ENCODE measurements around the gene HIC1. TPM values are rescaled to one million over a fixed set of nuclear protein-coding genes. Genes with fewer than 3 reads are reported as not detected.

Gene HIC1
- total and polyA plus RNA-seq, 7 donors = 2.0 to 12.6 (median 4.3) TPM

DNA sequence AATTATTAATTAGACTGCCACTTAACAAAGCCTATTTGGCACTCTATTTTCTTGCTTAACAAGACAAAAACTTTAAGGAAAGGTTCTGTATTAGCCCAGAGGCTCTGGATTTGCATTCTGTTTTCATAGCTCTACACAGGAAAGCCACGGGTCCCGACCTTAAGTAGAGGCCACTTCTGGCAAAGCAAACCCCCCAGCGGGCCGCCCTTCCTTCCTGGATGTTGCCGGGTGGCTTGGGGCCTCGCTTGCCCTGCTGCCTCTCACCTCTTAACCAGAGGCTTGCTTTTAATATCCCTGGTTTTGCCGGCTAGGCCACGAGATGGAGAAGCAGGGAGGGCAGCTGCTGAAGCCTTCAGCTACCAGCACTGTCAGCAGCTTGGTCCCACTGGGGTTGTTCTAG is 34.2 kb upstream of the HIC1 start:
- intact Hi-C loops (cut with DNase I) = loop anchor here (10.0 kb wide), 2 partner anchors 56 to 356 kb away; no protein-coding TSS in a partner anchor
- Histone ChIP-seq H3K36me3 (ENCODE audit: insufficient read depth in 1 of 2, low read depth in 1 of 2) (no peaks in the 10 kb centered on the region), H3K27ac (no peak overlapping the region), H3K4me1 (peaks cover 11% of the 10 kb centered on the region), H3K9me3 (no peaks in the 10 kb centered on the region), H3K4me3 (no peak overlapping the region), H3K27me3 (ENCODE audit: insufficient read depth in 3 of 3, low read length in 2 of 3) (no peaks in the 10 kb centered on the region)
- no peak for ATAC-seq
- 40 to 60% (median 51%) methylated on average over 8 of the region's 8 CpGs for WGBS, 3 donors
- peak in 1 of 2 donors; percentile 48 for DNase-seq
- TF ChIP-seq, protein P1, sequence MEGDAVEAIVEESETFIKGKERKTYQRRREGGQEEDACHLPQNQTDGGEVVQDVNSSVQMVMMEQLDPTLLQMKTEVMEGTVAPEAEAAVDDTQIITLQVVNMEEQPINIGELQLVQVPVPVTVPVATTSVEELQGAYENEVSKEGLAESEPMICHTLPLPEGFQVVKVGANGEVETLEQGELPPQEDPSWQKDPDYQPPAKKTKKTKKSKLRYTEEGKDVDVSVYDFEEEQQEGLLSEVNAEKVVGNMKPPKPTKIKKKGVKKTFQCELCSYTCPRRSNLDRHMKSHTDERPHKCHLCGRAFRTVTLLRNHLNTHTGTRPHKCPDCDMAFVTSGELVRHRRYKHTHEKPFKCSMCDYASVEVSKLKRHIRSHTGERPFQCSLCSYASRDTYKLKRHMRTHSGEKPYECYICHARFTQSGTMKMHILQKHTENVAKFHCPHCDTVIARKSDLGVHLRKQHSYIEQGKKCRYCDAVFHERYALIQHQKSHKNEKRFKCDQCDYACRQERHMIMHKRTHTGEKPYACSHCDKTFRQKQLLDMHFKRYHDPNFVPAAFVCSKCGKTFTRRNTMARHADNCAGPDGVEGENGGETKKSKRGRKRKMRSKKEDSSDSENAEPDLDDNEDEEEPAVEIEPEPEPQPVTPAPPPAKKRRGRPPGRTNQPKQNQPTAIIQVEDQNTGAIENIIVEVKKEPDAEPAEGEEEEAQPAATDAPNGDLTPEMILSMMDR (IDR thresholded peaks at IDR 0.05) = no peak

DNA sequence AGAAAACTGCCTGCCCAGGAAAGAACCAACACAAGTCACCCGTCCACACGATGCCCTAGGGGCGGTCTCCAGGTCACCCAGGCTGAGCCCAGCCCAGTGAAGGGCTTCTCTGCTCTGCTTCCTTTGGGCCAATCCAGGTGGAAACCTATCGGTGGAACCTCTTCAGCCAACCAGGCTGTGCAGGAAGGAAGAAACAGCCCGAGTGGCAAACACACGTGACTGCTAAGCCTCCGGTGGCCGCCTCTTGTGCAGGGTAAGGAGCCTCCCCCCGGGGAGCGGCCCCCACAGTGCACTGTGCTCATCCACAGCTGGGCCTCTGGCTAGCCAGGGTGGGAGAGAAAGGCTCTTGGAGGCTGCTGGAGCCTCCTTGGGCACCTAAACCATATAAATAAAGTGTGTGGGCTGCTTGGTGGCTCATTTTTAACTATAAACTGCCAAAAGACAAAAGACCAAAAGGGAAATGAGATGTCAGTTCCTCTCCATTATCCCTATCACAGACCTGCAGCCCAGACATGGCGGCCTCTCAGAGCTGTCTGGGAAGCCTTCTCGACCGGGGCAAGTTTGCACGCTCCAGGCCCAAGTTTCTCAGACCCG is 32.2 kb upstream of the HIC1 start:
- intact Hi-C loops (cut with DNase I) = loop anchor here (2.0 to 10.0 kb wide), 3 partner anchors 20 to 358 kb away; no protein-coding TSS in a partner anchor
- ATAC-seq = no peak
- H3K27me3 ChIP-seq (ENCODE audit: insufficient read depth in 3 of 3, low read length in 2 of 3) = no peaks in the 10 kb centered on the region
- no peak overlapping the region for H3K27ac ChIP-seq
- WGBS, 3 donors = 82 to 89% (median 83%) methylated on average over 14 to 15 of the region's 15 CpGs
- H3K4me3 ChIP-seq = no peak overlapping the region
- peak in 1 of 2 donors; percentile 49 for DNase-seq
- H3K9me3 ChIP-seq = no peaks in the 10 kb centered on the region
- TF ChIP-seq, protein P1 (IDR thresholded peaks at IDR 0.05) = no peak
- no peaks in the 10 kb centered on the region for H3K36me3 ChIP-seq (ENCODE audit: insufficient read depth in 1 of 2, low read depth in 1 of 2)
- peaks cover 13% of the 10 kb centered on the region for H3K4me1 ChIP-seq

DNA sequence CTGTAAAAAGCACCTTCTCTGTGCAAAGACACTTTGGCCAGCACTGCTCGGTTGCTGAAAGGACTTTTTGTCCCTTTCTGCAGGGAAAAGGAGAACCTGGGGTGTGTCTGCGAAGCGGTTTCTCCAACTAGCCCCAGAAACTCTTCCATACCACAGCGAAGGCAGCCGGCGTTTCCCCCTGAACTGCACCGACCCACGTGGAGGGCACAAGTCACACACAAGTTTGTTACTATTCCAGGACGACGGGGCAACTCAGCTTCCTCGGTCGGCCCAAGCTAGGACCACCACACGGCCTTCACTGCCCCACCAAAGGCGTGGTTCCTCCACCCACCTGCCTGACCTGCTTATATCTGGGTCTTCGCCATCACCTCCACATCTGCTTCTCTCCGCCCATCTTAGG is 31.6 kb upstream of the HIC1 start:
- H3K36me3 ChIP-seq (ENCODE audit: insufficient read depth in 1 of 2, low read depth in 1 of 2) = no peaks in the 10 kb centered on the region
- H3K4me1 ChIP-seq = peaks cover 13% of the 10 kb centered on the region
- no peak overlapping the region for H3K27ac ChIP-seq
- H3K4me3 ChIP-seq = peak overlapping the region; percentile 80
- 57 to 71% (median 60%) methylated on average over 16 of the region's 16 CpGs for WGBS, 3 donors
- intact Hi-C loops (cut with DNase I) = loop anchor here (2.0 to 10.0 kb wide), 3 partner anchors 20 to 358 kb away; no protein-coding TSS in a partner anchor
- H3K9me3 ChIP-seq = no peaks in the 10 kb centered on the region
- no peaks in the 10 kb centered on the region for H3K27me3 ChIP-seq (ENCODE audit: insufficient read depth in 3 of 3, low read length in 2 of 3)
- DNase-seq = peak in 1 of 2 donors; percentile 42
- no peak for ATAC-seq
- TF ChIP-seq, protein P1 (IDR thresholded peaks at IDR 0.05) = no peak

DNA sequence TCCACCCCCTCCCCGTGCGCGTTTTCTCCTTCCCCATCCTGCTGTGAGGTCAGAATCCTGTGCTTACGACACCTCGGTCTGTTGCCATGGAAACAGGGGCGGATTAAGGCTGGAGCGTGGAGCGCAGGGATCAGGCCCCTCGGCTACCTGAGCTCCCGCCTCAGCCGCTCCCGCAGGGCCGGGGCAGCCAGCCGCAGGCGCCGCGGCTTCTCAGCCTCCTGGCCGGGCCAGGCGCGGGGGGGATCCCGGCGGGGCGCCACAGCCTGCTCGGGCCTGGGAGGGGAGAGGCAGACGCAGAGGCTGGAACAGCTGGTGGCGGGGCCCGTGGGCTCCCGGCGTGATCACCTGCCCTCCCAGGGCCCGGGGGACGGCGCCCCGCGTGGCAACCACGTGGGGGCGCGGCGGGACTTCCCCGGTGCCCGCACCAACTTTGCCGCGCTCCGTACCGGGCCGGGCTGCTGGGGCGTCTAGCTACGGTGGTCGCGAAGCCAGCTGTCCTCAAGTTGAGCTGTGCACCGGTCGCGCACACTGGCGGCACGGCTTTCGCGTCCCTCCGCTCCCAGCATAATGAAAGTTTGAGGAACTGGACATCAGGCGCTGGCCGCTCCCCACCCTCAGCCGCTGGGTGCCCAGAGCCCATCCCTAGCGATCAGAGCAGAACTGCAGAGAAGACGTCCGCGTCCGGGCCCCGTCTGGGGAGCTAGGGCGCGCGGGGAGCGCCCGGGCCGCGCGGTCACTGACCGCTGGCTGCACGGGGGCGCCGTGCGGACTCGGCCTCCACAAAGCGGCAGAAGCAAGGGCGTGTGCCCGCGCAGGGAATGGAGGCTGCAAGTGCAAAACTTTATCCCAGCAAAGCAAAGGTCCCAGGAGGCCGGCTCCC is 31.0 kb upstream of the HIC1 start:
- DNase-seq = peak; percentile 55 to 69
- intact Hi-C loops (cut with DNase I) = loop anchor here (2.0 to 10.0 kb wide), 3 partner anchors 21 to 359 kb away; no protein-coding TSS in a partner anchor
- H3K9me3 ChIP-seq = no peaks in the 10 kb centered on the region
- H3K27me3 ChIP-seq (ENCODE audit: insufficient read depth in 3 of 3, low read length in 2 of 3) = no peaks in the 10 kb centered on the region
- ATAC-seq = peak; percentile 36 to 67 (median 54)
- peak overlapping the region; percentile 28 for H3K27ac ChIP-seq
- H3K36me3 ChIP-seq (ENCODE audit: insufficient read depth in 1 of 2, low read depth in 1 of 2) = no peaks in the 10 kb centered on the region
- peak overlapping the region; percentile 80 for H3K4me3 ChIP-seq
- H3K4me1 ChIP-seq = peaks cover 13% of the 10 kb centered on the region
- TF ChIP-seq, protein P1 (IDR thresholded peaks at IDR 0.05) = no peak
- WGBS, 3 donors = 2 to 3% (median 3%) methylated on average over 64 to 85 of the region's 85 CpGs
